NCI-H1092 (cell line): ENCODE measurements around the gene FGGY.

Source experiments
- DNase-seq: peaks from one replicate; lab custom pipeline; 2025; lab: John Stamatoyannopoulos, UW

FGGY gene

DNA sequence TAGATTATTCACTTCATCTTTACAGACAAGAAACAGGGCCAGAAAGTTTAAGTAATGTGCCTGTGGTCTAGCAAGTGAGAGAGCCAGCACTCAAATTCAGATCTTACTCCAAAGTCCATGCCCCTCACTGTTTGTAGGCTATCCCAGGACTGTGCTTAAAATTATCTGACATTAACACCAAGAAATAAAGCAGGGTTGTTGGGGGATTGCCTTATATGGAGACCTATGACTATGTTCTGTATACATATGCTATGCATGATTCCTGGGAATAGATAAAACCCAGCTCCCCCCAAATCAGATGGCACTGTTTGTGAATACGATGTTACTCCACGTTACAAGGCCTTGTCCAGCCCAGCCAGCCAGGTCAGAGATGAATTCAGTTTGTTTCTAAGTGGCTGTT, 386.3 kb downstream of the FGGY start:
- DNase-seq, result no peak

DNA sequence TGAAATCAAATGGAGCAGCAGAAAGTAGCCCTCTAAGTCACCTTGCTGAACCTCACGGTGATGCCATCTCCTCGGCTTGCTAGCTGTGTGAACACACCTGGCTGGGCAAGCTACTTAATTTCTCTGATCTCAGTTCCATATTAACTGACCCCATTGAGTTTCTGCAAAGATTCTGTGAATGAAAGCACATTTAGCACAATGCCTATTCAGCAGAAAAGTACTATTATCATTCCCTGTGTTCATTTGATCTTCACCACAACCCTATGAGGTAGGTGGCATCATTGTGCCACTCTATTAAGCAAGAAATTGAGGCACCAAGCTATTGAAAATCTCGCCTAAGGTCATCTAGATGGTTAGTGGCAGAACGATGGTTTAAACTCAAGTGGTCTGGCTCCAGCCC, 387.8 kb downstream of the FGGY start:
- no peak for DNase-seq

GRCh38 chr1:59685101-59685500, 388.2 kb downstream of the FGGY start:
- DNase-seq, result no peak

- DNase-seq, result peak; percentile 13
Observed at GRCh38 chr1:59685666-59686065, 388.8 kb downstream of the FGGY start.

GRCh38 chr1:59686170-59686569, 389.3 kb downstream of the FGGY start:
- DNase-seq, result peak; percentile 80

- no peak for DNase-seq
Observed at GRCh38 chr1:59686574-59686973, 389.7 kb downstream of the FGGY start.

GRCh38 chr1:59687081-59687480, 390.2 kb downstream of the FGGY start:
- no peak for DNase-seq

DNA sequence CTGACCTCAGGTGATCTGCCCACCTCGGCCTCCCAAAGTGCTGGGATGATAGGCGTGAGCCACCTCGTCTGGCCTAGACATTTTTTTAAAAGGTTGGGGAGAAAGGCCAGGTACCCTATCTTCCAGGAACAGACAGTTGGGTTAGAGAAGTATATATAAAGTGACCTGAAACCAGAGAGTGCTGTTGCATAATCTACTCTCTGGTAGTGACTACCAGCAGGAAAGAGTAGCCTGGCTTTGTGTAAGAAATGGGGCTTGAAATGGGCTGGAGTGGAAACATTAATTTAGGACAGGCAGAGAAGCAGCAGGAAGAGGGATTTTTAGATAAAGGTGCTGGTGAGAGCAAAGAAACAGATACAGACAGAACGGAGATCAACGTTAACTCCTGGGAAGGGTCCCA, 392.1 kb downstream of the FGGY start:
- DNase-seq, result no peak

GRCh38 chr1:59689730-59690129, 392.8 kb downstream of the FGGY start:
- no peak for DNase-seq

DNA sequence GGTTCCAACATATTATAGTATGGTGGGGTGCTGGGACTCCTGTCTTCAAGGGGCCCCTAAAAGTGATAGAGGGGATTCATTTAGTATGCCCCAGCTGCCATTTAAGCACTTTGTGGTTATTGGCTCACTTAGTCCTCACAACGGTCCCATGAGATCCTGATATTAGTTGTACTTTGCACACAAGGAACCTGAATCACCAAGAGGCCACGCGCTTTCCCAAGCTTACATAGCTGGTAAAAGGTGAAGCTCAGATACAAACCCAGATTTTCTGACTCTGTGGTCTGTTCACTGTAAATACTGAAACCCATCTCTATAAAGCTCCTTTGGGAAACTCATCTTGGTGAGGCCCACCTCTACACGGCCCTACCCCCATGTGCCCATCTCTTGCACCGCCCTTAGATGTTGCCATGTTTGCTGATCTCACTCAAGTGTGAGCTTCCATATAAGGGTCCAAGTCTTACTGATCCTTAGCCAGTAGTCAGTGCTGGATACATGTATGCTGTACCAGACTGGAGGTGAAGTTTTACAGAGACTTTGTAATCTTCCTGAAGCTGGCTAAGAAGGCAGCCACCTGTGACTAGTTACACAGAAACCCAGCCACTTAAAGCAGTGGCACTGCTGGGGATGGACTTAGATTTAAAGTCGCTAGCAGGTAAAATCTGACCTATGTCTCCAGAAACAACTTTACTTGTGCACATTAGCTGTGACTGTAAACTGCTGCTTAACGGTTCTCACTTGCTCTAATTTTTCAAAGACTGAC, 393.5 kb downstream of the FGGY start:
- no peak for DNase-seq

DNA sequence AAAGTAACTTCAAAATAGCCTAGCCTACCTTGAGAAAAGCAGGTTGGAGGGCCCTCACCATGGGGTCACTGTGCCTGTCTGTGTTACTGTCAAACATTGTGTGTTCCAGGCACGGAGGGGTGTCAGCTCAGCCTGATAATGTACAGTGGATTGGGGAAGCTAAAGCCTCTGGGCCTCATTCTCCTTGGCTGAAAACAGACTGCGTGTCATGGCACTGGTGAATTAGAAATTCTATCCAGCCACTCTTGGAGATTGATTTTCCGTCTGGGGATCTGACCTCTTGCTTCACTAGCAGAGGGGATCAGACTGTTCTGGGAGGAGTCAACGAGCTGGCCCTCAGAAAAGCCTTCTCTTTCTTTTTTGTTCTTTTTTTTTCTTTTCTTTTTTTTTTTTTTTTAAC, 394.4 kb downstream of the FGGY start:
- peak; percentile 26 for DNase-seq

- DNase-seq, result peak; percentile 17
Observed at GRCh38 chr1:59692591-59692990, 395.7 kb downstream of the FGGY start.

DNA sequence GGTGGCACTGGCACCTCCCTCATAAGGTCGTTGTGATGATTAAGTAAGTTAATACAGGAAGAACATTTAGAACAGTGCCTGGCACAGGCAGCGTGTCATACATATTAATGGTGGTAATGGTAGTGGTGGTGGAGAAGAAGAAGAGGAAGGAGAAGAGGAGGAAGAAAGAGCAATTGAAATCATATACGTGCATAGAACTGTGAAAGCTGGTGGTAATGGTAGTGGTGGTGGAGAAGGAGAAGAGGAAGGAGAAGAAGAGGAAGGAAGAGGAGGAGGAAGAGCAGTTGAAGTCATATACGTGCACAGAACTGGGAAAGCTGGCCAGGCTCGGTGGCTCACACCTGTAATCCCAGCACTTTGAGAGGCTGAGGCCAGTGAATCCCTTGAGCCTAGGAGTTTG, 396.5 kb downstream of the FGGY start:
- DNase-seq, result no peak

GRCh38 chr1:59695252-59695651, 398.4 kb downstream of the FGGY start:
- no peak for DNase-seq

DNA sequence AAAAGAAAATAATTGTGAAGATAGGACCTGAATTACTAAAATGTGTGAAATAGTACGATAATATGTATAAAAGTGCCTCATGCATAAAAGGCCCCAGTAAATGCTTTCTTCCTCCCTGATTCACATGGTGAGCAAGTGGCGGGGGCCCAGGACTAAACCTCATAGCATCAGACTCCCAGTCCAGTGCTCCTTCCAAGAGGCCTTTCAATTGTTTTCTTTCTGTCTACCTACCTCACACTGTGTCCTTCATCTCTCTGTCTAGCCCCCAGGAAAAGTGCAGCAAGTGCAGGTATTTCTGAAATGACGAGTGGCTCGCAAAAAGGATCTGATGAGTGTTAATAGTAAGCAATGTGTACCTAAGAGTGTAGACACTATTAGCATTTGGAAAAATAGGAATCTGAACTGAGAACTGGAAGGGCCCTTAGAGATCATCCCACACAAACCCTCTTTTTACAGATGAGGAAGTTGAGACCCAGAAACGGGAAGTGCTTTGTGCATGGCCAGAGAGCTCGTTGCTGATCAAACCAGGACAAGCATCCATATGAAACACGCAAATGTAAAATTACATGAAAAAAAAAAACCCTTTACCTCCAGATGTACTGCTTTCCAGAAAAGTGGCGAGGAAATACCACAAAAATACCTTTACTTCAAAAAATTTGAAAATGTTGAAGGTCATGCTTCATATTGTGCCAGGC, 399.7 kb downstream of the FGGY start:
- no peak for DNase-seq

DNA sequence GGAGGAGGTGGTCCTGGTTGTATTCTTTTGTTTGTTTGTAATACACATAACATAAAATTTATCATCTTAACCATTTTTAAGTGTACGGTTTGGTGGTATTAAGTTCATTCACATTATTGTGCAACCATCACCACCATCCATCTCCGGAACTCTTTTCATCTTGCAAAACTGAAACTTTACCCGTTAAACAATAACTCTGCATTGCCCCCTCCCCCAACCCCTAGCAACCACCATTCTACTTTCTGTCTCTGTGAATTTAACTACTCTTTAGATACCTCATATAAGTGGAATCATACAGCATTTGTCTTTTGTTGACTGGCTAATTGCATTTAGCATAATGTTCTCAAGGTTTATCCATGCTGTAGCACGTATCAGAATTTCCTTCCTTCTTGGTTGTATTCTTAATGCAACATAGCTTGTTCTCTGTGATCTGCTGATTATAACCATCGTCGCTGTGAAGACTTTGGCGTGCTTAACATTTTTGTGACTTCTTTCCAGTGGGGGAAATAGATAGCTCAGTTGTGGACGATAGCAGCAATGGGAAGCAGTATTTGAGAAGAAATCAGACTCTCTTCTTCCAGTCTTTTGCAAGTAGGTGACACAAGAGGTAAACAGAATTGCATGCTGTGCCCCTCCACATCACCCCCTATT, 400.4 kb downstream of the FGGY start:
- DNase-seq, result no peak

GRCh38 chr1:59698386-59698785, 401.5 kb downstream of the FGGY start:
- DNase-seq, result no peak

DNA sequence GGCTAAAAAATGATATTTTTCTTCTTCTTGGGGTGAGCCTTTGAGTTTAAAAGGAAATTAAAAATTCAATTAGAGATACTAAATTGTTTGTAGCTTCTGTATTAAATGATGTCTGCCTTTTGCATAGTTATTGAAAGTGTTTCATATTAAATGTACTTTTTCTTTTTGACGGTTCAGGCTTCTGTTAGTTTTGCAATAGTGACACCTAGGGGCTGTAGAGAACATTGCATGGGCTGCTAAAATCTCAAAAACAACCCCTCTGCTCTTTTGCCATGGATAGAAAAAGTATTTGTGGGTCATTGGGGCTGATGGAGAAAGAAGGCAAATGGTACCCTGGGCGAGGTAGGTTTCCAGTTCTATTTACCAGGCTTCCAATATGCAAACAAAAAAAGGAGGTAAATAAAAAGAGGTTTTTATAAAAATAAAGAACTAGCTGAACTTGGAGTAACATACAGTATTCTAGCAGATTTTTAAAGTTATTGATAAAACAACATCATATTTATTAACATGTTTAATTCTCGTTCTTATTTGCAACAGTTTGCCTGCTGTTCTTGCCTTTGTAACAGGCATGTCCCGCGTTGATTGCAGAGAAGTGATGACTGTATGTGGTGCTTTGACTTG, 402.4 kb downstream of the FGGY start:
- peak; percentile 11 for DNase-seq

GRCh38 chr1:59701376-59701775, 404.5 kb downstream of the FGGY start:
- DNase-seq, result no peak

- DNase-seq, result no peak
Observed at GRCh38 chr1:59703226-59703917, 406.5 kb downstream of the FGGY start.

DNA sequence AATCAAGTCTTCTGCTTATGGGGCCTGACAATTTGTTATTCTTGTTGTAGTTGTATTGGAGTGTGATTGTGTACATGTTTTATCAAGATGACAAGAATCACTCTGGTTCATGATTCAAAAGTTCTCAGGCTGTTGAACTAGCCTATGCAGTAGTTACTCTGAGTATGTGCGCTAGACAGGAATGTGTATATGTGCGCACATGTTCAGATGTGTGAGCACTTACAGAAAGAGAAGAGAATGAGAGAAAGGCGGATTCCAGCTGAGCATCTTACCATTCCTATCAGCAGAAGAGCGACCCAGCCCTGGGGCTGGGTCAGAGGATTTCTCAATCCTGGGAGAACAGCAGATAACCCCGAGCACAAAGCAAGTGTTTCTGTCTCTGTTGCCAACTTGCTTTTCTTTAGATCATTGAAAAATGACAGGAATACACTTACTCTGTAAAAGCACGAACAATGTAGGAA, 407.1 kb downstream of the FGGY start:
- DNase-seq, result no peak

DNA sequence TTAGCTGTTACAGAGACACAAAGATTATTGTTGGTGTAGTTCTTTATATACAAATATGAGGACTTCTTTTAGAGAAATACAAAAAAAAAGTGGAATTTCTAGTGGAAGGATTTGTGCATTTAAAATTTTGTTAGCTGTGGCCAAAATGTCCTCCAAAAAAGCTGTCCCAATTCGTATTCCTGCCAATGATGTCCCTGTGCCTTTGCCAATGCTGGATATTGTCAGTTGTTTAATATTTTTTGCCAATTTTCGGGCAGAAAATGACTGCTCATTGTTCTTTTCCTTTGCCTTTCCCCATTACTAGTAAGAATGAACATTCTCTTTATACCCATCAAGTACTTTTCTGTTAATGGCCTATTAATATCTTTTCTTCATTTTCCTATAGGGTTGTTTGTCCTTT, 407.8 kb downstream of the FGGY start:
- no peak for DNase-seq
